Neuronal stem cell (in vitro differentiated cells): ENCODE data around the gene NXPH4.

Experiments
- DNase-seq: peaks from one replicate; pipeline ENCODE4 v3.0.0-alpha.2; 2013; ENCODE audit warnings: low spot score
- H2AFZ ChIP-seq: one replicate; pipeline ENCODE4 v1.6.1; 2013; ENCODE audit warnings: mild to moderate bottlenecking, low read length, inconsistent platforms
- H2AK5ac ChIP-seq: 2 replicates; pipeline ENCODE4 v1.6.1; 2013; ENCODE audit warnings: low read depth, mild to moderate bottlenecking, inconsistent platforms, low read length, moderate library complexity, mixed read lengths
- H2BK120ac ChIP-seq: 2 replicates; pipeline ENCODE4 v1.6.1; 2013; ENCODE audit warnings: low read depth, mild to moderate bottlenecking, inconsistent platforms, low read length, moderate library complexity, mixed read lengths
- H2BK12ac ChIP-seq: one replicate; pipeline ENCODE4 v1.6.1; 2013; ENCODE audit warnings: low read length, inconsistent platforms
- H2BK15ac ChIP-seq: 2 replicates; pipeline ENCODE4 v1.6.1; 2013; ENCODE audit warnings: mild to moderate bottlenecking, low read length, inconsistent platforms, mixed read lengths
- H2BK5ac ChIP-seq: one replicate; pipeline ENCODE4 v1.6.1; 2013; ENCODE audit warnings: inconsistent platforms, mild to moderate bottlenecking, low read length, moderate library complexity
- H3K14ac ChIP-seq: one replicate; pipeline ENCODE4 v1.6.1; 2013; ENCODE audit warnings: low read length, inconsistent platforms
- H3K18ac ChIP-seq: 2 replicates; pipeline ENCODE4 v1.6.1; 2013; ENCODE audit warnings: low read length, inconsistent platforms
- H3K23ac ChIP-seq: 2 replicates; pipeline ENCODE4 v1.6.1; 2013; ENCODE audit warnings: low read depth, mild to moderate bottlenecking, mixed read lengths, low read length, inconsistent platforms; ENCODE audit not compliant: poor library complexity
- H3K27ac ChIP-seq: replicated peaks from 3 replicates; pipeline ENCODE4 v1.5.1; 2013; ENCODE audit warnings: low read length, inconsistent platforms
- H3K27me3 ChIP-seq, 3 experiments: 2 replicates each; pipeline ENCODE4 v1.6.1; 2013; ENCODE audit warnings: low read length in 3 of 3, mild to moderate bottlenecking in 2 of 3, inconsistent platforms in 1 of 3, low read depth in 1 of 3, mixed read lengths in 1 of 3, moderate library complexity in 1 of 3; ENCODE audit not compliant: control insufficient read depth in 3 of 3, insufficient read depth in 3 of 3
- H3K36me3 ChIP-seq, 2 donors: replicated peaks in 1 of 2; 2 replicates each; pipeline ENCODE4 v1.6.1; 2013; ENCODE audit warnings: low read length in 2 of 2; ENCODE audit not compliant: control insufficient read depth in 2 of 2, insufficient read depth in 2 of 2
- H3K4ac ChIP-seq: 2 replicates; pipeline ENCODE4 v1.6.1; 2013; ENCODE audit warnings: inconsistent platforms, mild to moderate bottlenecking, low read length, moderate library complexity
- H3K4me1 ChIP-seq, 2 donors: 1 replicate in 1 of 2; 2 replicates in 1 of 2; pipeline ENCODE4 v1.6.1; 2013; ENCODE audit warnings: low read length in 2 of 2, low read depth in 1 of 2; ENCODE audit not compliant: control insufficient read depth in 2 of 2, insufficient read depth in 1 of 2
- H3K4me2 ChIP-seq: one replicate; pipeline ENCODE4 v1.6.1; 2013; ENCODE audit warnings: mild to moderate bottlenecking, low read length, inconsistent platforms; ENCODE audit not compliant: insufficient read depth, poor library complexity, severe bottlenecking
- H3K4me3 ChIP-seq, 2 donors: 2 replicates each; pipeline ENCODE4 v1.5.1; 2013; ENCODE audit warnings: low read length in 2 of 2, mild to moderate bottlenecking in 2 of 2, inconsistent platforms in 1 of 2, moderate library complexity in 1 of 2
- H3K79me1 ChIP-seq: one replicate; pipeline ENCODE4 v1.6.1; 2013; ENCODE audit warnings: low read depth, mild to moderate bottlenecking, inconsistent platforms, low read length, moderate library complexity
- H3K9ac ChIP-seq: one replicate; pipeline ENCODE4 v1.6.1; 2013; ENCODE audit warnings: mild to moderate bottlenecking, low read depth, low read length, inconsistent platforms; ENCODE audit not compliant: poor library complexity
- H3K9me3 ChIP-seq, 2 donors: replicated peaks in 1 of 2; 2 replicates each; pipeline versions ENCODE3 to v1.6.1; 2013; ENCODE audit warnings: low read length in 2 of 2, mild to moderate bottlenecking in 2 of 2, inconsistent platforms in 1 of 2, low read depth in 1 of 2, mixed read lengths in 1 of 2, moderate library complexity in 1 of 2; ENCODE audit not compliant: control insufficient read depth in 2 of 2, insufficient read depth in 1 of 2
- H4K8ac ChIP-seq: one replicate; pipeline ENCODE4 v1.6.1; 2013; ENCODE audit warnings: low read depth, mild to moderate bottlenecking, inconsistent platforms, low read length, moderate library complexity
- H4K91ac ChIP-seq: one replicate; pipeline ENCODE4 v1.6.1; 2013; ENCODE audit warnings: low read length, low read depth, mild to moderate bottlenecking, inconsistent platforms; ENCODE audit not compliant: poor library complexity
- WGBS, 2 donors: extraction: QIAGEN DNeasy Blood & Tissue Kit; methylation state at CpG; one replicate each; pipeline ENCODE4 v1.1.7; 2013; ENCODE audit warnings: missing lambda C conversion rate in 2 of 2, mixed read lengths in 1 of 2; ENCODE audit not compliant: insufficient read length in 2 of 2, insufficient replicate concordance in 1 of 2; ENCODE audit errors: extremely low coverage in 2 of 2; 5-methylcytosine and 5-hydroxymethylcytosine counted together

Gene NXPH4

DNA sequence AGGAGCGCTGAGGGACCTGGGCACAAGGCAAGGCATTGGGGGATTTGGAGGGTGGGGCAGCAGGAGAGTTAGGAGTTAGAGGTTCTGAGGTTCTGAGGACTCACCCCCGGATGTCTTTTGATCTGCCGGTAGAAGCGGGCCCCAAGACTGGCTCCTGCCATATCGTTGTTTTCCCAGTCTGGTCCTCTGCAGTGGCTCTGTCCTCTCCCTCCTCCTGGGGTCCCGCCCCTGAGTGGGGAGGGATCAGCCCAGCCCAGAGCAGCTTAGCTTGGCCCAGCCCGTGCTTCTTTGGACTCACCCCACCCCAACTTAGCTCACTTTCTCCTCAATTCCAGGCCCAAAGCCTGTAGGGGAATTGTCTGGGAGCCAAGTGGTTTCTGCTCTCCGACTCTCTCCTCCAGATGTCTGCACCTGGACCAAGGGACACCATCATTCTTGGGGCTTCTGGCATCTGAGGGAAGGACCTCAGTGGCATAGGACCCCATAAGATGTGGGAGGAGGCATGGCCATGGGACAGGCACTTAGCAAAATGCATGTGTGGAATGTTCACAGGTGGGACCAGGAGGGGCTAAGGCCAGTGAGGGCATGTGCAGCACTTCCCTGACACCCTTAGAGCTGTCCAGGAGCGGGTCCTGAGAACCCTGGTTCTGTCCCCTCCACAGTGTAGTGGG is 20.5 kb downstream of the NXPH4 start:
- H2BK12ac ChIP-seq: no peak overlapping the region
- no peak overlapping the region for H4K91ac ChIP-seq
- no CpG with 5 or more reads among the region's 9 CpGs for WGBS, 2 donors
- H3K18ac ChIP-seq: no peak overlapping the region
- peaks cover 26 to 37% of the 10 kb centered on the region in 2 donors for H3K36me3 ChIP-seq
- H3K14ac ChIP-seq: no peak overlapping the region
- peaks cover 30 to 44% of the 10 kb centered on the region in 2 donors for H3K4me1 ChIP-seq
- H3K4me2 ChIP-seq: no peak overlapping the region
- H2AFZ ChIP-seq: no peak overlapping the region
- no peak overlapping the region for H4K8ac ChIP-seq
- no peak overlapping the region for H3K27ac ChIP-seq
- H2BK5ac ChIP-seq: no peak overlapping the region
- no peaks in the 10 kb centered on the region for H3K9me3 ChIP-seq
- no peak overlapping the region for H2BK120ac ChIP-seq
- no peak overlapping the region for H3K4ac ChIP-seq
- DNase-seq: no peak
- peaks cover 14 to 69% (median 35%) of the 10 kb centered on the region in 3 experiments for H3K27me3 ChIP-seq
- no peak overlapping the region for H2BK15ac ChIP-seq
- no peak overlapping the region for H3K9ac ChIP-seq
- H2AK5ac ChIP-seq: no peak overlapping the region
- no peak overlapping the region for H3K23ac ChIP-seq
- H3K4me3 ChIP-seq: no peak overlapping the region
- no peaks in the 10 kb centered on the region for H3K79me1 ChIP-seq

DNA sequence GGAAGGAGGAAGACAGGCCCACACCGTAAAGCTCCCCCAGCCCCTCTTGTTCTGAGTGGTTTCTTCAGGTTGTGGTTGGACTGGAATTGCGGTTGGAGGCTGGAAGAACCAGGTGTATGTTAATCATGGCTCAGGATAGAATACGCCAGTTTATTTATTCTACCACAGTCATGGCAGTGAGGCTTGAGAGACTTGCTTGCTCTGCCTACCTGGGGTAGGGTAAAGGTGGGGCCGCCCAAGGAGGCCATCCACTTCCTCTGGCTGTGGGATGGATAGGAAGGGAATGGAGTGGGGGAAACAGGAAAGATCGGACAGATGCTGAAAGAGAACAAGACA is 21.0 kb downstream of the NXPH4 start:
- H3K18ac ChIP-seq: no peak overlapping the region
- peak overlapping the region in 1 of 2 donors; percentile 58 for H3K4me3 ChIP-seq
- H3K79me1 ChIP-seq: peaks cover 2% of the 10 kb centered on the region
- no peak overlapping the region for H2BK120ac ChIP-seq
- no peak overlapping the region for H2BK12ac ChIP-seq
- DNase-seq: no peak
- no peak overlapping the region for H2BK5ac ChIP-seq
- H3K9ac ChIP-seq: no peak overlapping the region
- no peak overlapping the region for H4K91ac ChIP-seq
- H3K9me3 ChIP-seq: no peaks in the 10 kb centered on the region
- H2BK15ac ChIP-seq: no peak overlapping the region
- H3K4me1 ChIP-seq: peaks cover 34 to 48% of the 10 kb centered on the region in 2 donors
- H3K27ac ChIP-seq: no peak overlapping the region
- H4K8ac ChIP-seq: no peak overlapping the region
- no peak overlapping the region for H2AK5ac ChIP-seq
- H3K4me2 ChIP-seq: peak overlapping the region; percentile 93
- H3K14ac ChIP-seq: no peak overlapping the region
- H3K23ac ChIP-seq: no peak overlapping the region
- no peak overlapping the region for H3K4ac ChIP-seq
- H3K27me3 ChIP-seq: peaks cover 19 to 74% (median 40%) of the 10 kb centered on the region in 3 experiments
- no peak overlapping the region for H2AFZ ChIP-seq
- WGBS, 2 donors: no CpG with 5 or more reads among the region's 5 CpGs
- H3K36me3 ChIP-seq: peaks cover 21 to 32% of the 10 kb centered on the region in 2 donors

DNA sequence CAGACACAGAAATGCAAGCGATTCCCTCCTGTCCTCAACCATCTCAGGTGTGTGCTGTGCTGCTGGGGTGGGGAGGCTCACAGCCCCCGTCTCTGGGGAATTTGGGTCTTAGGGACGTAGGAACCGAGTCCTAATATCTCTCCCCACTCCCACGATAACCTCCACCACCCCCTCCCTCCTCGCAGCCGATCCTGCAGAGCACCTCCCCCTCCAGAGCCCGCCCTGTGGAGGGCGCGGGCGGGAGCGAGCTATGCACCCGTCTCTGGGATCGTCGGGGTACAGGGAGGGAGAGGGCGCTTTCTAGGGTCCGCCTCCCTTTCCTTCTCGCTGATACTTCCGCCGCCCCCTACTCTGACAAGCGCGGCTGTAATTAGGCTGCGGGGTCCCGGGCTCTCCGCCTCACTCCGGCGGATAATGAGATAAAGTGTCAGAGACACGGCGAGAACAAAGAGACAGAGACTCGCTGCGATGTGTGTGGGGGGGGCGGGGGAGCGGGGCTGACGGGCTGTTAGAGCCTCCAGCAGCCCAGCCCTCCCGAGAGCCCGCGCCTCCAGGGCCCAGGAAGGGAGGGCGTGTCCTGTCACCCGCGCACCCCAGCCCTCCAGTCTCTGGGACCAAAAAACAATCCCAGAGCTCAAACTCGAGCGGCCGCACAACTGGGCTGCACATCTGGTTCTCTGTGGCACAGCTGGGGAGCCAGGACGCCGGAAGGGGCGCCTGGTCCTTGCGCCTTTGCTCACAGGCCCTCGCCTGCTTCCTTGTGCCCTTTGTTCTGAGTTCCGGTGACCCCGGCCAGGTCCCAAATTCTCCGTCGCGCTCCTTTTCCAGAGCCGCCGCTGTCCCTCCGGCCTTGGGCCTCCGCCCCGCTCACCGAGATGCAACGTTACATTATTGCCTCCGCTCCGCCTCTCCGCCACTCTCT is 21.6 kb downstream of the NXPH4 start:
- H3K27me3 ChIP-seq: peaks cover 22 to 78% (median 42%) of the 10 kb centered on the region in 3 experiments
- no peak overlapping the region for H2BK120ac ChIP-seq
- H3K4me3 ChIP-seq: peak overlapping the region; percentile 56 to 58
- WGBS, 2 donors: no CpG with 5 or more reads among the region's 63 CpGs
- peak overlapping the region; percentile 72 for H2BK5ac ChIP-seq
- peaks cover 15 to 25% of the 10 kb centered on the region in 2 donors for H3K36me3 ChIP-seq
- H2BK15ac ChIP-seq: peak overlapping the region; percentile 93
- H3K9me3 ChIP-seq: no peaks in the 10 kb centered on the region
- H3K23ac ChIP-seq: peak overlapping the region; percentile 52
- peak overlapping the region; percentile 93 for H3K4me2 ChIP-seq
- H2BK12ac ChIP-seq: no peak overlapping the region
- H2AK5ac ChIP-seq: peak overlapping the region; percentile 78
- H3K9ac ChIP-seq: peak overlapping the region; percentile 35
- H3K79me1 ChIP-seq: peaks cover 2% of the 10 kb centered on the region
- no peak overlapping the region for H3K14ac ChIP-seq
- no peak overlapping the region for H3K27ac ChIP-seq
- H4K91ac ChIP-seq: no peak overlapping the region
- H3K4me1 ChIP-seq: peaks cover 38 to 50% of the 10 kb centered on the region in 2 donors
- peak overlapping the region; percentile 91 for H2AFZ ChIP-seq
- no peak for DNase-seq
- no peak overlapping the region for H4K8ac ChIP-seq
- no peak overlapping the region for H3K4ac ChIP-seq
- peak overlapping the region; percentile 92 for H3K18ac ChIP-seq
